ENCODE data around the gene MTOR. TPM values are rescaled to one million over a fixed set of nuclear protein-coding genes. Genes with fewer than 3 reads are reported as not detected.

Gene MTOR
- total and polyA plus RNA-seq, 9 donors, result 11.7 to 32.4 (median 21.3) TPM

DNA sequence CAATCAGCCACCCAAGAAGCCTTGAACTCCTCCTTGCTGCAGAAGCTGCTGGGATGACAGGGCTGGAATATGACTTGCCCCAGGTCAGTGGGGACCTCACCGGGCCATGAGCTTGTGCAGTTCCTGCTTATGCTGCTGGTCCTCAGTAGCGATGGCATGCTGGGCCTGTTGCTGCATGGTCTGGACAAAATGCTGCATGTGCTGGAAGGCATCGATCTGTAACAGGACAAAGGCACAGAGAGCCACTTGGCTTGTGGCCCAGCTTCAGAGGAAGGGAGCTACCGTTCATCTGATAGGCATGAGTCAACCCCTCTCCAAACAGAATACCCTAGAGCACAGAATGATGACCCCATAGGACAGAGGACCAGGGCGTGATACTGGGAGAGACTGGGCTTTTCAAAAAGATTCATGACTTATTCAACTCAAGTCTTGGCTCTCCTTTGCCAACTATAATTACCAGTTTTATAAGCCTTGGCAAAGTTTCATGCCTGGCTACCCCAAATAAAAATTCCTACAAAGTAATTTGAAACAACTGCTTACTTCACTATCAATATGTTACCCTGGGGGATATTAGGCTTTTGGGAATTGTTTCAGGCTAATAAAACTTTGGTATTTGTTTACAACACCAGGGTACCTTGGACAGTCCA, 128.0 kb downstream of the MTOR start:
- WGBS, 3 donors, result 55 to 74% (median 71%) methylated on average over 5 of the region's 5 CpGs
- no peak for TF ChIP-seq EP300 (IDR thresholded peaks at IDR 0.05)
- TF ChIP-seq POLR2A (IDR thresholded peaks at IDR 0.05), result no peak
- TF ChIP-seq, protein P1, sequence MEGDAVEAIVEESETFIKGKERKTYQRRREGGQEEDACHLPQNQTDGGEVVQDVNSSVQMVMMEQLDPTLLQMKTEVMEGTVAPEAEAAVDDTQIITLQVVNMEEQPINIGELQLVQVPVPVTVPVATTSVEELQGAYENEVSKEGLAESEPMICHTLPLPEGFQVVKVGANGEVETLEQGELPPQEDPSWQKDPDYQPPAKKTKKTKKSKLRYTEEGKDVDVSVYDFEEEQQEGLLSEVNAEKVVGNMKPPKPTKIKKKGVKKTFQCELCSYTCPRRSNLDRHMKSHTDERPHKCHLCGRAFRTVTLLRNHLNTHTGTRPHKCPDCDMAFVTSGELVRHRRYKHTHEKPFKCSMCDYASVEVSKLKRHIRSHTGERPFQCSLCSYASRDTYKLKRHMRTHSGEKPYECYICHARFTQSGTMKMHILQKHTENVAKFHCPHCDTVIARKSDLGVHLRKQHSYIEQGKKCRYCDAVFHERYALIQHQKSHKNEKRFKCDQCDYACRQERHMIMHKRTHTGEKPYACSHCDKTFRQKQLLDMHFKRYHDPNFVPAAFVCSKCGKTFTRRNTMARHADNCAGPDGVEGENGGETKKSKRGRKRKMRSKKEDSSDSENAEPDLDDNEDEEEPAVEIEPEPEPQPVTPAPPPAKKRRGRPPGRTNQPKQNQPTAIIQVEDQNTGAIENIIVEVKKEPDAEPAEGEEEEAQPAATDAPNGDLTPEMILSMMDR (IDR thresholded peaks at IDR 0.05), result no peak
- no peak for DNase-seq
- Histone ChIP-seq H3K27me3 (no peaks in the 10 kb centered on the region), H3K36me3 (no peaks in the 10 kb centered on the region), H3K27ac (no peak overlapping the region), H3K9me3 (no peaks in the 10 kb centered on the region), H3K4me1 (ENCODE audit: insufficient read depth) (peaks cover 4% of the 10 kb centered on the region), H3K4me3 (no peak overlapping the region)
- intact Hi-C loops (cut with DNase I), result no loop called here

- 68 to 76% (median 70%) methylated on average over 8 of the region's 8 CpGs for WGBS, 3 donors
- Histone ChIP-seq H3K4me3 (no peak overlapping the region), H3K9me3 (no peaks in the 10 kb centered on the region), H3K27ac (no peak overlapping the region), H3K27me3 (no peaks in the 10 kb centered on the region), H3K36me3 (no peaks in the 10 kb centered on the region), H3K4me1 (ENCODE audit: insufficient read depth) (peaks cover 4% of the 10 kb centered on the region)
- intact Hi-C loops (cut with DNase I), result no loop called here
- DNase-seq, result no peak
- TF ChIP-seq EP300 (IDR thresholded peaks at IDR 0.05), result no peak
- TF ChIP-seq, protein P1 (IDR thresholded peaks at IDR 0.05), result no peak
- TF ChIP-seq POLR2A (IDR thresholded peaks at IDR 0.05), result no peak
Observed at GRCh38 chr1:11132563-11133293, 129.6 kb downstream of the MTOR start.

DNA sequence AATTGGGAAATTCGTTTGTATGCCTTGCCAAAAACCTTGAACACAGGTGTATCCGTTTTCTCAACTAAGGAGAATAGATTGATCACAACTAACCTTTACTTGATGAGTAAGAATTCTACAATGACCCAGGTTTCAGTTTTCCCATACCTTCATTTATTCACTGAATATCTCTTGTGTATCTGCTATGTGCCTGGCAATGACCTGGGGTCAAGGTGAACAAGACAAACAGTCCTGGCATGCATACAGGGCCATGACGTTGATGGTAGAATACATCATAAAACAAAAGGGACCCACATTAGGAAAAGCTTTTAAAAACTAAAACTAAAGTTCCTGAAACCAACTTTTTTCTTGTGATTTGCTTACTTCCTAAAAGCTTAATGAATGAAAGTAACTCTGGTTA, 130.5 kb downstream of the MTOR start:
- WGBS, 3 donors, result 49 to 60% (median 50%) methylated on average over 3 of the region's 3 CpGs
- Histone ChIP-seq H3K27me3 (no peaks in the 10 kb centered on the region), H3K36me3 (no peaks in the 10 kb centered on the region), H3K4me3 (no peak overlapping the region), H3K4me1 (ENCODE audit: insufficient read depth) (peaks cover 4% of the 10 kb centered on the region), H3K27ac (no peak overlapping the region), H3K9me3 (no peaks in the 10 kb centered on the region)
- intact Hi-C loops (cut with DNase I), result no loop called here
- DNase-seq, result no peak
- TF ChIP-seq, protein P1 (IDR thresholded peaks at IDR 0.05), result no peak
- TF ChIP-seq EP300 (IDR thresholded peaks at IDR 0.05), result no peak
- TF ChIP-seq POLR2A (IDR thresholded peaks at IDR 0.05), result no peak

DNA sequence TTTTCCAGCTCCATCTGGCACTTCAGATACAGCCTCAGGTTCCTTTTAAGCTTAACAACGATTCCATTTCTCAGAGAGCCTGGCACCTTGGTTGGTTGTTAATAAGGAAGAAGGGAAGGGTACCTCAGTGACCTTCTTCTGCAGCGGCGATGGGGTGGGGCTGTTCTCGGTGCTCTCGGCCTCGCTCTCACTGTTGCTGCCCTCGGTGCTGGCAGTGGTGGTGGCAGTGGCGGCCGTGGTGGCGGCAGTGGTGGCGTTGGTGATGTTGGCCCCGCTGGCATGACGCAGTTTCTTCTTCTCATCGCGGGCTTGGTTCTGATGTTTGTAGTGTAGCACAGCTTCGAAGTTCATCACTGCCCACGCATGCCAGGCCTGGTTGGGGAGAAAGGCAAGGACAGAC, 131.9 kb downstream of the MTOR start:
- no peaks in the 10 kb centered on the region for H3K27me3 ChIP-seq
- no peaks in the 10 kb centered on the region for H3K9me3 ChIP-seq
- DNase-seq, result no peak
- no peak overlapping the region for H3K4me3 ChIP-seq
- no peaks in the 10 kb centered on the region for H3K36me3 ChIP-seq
- peaks cover 4% of the 10 kb centered on the region for H3K4me1 ChIP-seq (ENCODE audit: insufficient read depth)
- WGBS, 3 donors, result 90 to 95% (median 91%) methylated on average over 17 of the region's 17 CpGs
- TF ChIP-seq, protein P1 (IDR thresholded peaks at IDR 0.05), result no peak
- TF ChIP-seq POLR2A (IDR thresholded peaks at IDR 0.05) (no peak), EP300 (IDR thresholded peaks at IDR 0.05) (no peak)
- intact Hi-C loops (cut with DNase I), result no loop called here
- no peak overlapping the region for H3K27ac ChIP-seq

Measured in ovary (tissue), 9 donors.